ENCODE data around the gene FBRS. TPM values are rescaled to one million over a fixed set of nuclear protein-coding genes. Genes with fewer than 3 reads are reported as not detected.

FBRS gene
- total and polyA plus RNA-seq, 8 donors = 52.1 to 80.8 (median 62.7) TPM

- no peak overlapping the region for H3K27ac ChIP-seq
- intact Hi-C loops (cut with DNase I) = no loop called here
- ATAC-seq (no peak), DNase-seq (no peak)
- H3K36me3 ChIP-seq = no peaks in the 10 kb centered on the region
- no peak overlapping the region for H3K4me3 ChIP-seq
- H3K4me1 ChIP-seq = no peaks in the 10 kb centered on the region
- TF ChIP-seq CTCF (IDR thresholded peaks at IDR 0.05) = no peak
- no peaks in the 10 kb centered on the region for H3K9me3 ChIP-seq
- H3K27me3 ChIP-seq = no peaks in the 10 kb centered on the region
These were observed 19.8 kb downstream of the FBRS start for GRCh38 chr16:30677931-30678585.

GRCh38 chr16:30678586-30678970 lies 20.3 kb downstream of the FBRS start:
- Histone ChIP-seq H3K27me3 (no peaks in the 10 kb centered on the region), H3K36me3 (no peaks in the 10 kb centered on the region), H3K4me3 (no peak overlapping the region), H3K27ac (no peak overlapping the region), H3K4me1 (no peaks in the 10 kb centered on the region), H3K9me3 (no peaks in the 10 kb centered on the region)
- ATAC-seq (no peak), DNase-seq (no peak)
- intact Hi-C loops (cut with DNase I) = no loop called here
- TF ChIP-seq CTCF (IDR thresholded peaks at IDR 0.05) = no peak

- TF ChIP-seq CTCF (IDR thresholded peaks at IDR 0.05) = no peak
- no peak for ATAC-seq
- intact Hi-C loops (cut with DNase I) = no loop called here
- Histone ChIP-seq H3K9me3 (no peaks in the 10 kb centered on the region), H3K4me1 (no peaks in the 10 kb centered on the region), H3K27ac (no peak overlapping the region), H3K4me3 (no peak overlapping the region), H3K27me3 (no peaks in the 10 kb centered on the region), H3K36me3 (no peaks in the 10 kb centered on the region)
- DNase-seq = no peak
These were observed 22.1 kb downstream of the FBRS start for GRCh38 chr16:30680326-30680725.

GRCh38 chr16:30688701-30689100 lies 30.5 kb downstream of the FBRS start:
- Histone ChIP-seq H3K27me3 (no peaks in the 10 kb centered on the region), H3K27ac (no peak overlapping the region), H3K4me1 (peaks cover 0 to 10% of the 10 kb centered on the region in 2 donors), H3K4me3 (no peak overlapping the region), H3K36me3 (no peaks in the 10 kb centered on the region), H3K9me3 (no peaks in the 10 kb centered on the region)
- ATAC-seq (peak; percentile 37), DNase-seq (peak in 1 of 4 donors; percentile 13)
- TF ChIP-seq CTCF (IDR thresholded peaks at IDR 0.05) = no peak
- intact Hi-C loops (cut with DNase I) = no loop called here

- DNase-seq (no peak), ATAC-seq (no peak)
- H3K4me1 ChIP-seq = peaks cover 0 to 18% of the 10 kb centered on the region in 2 donors
- H3K9me3 ChIP-seq = no peaks in the 10 kb centered on the region
- no peaks in the 10 kb centered on the region for H3K27me3 ChIP-seq
- H3K27ac ChIP-seq = no peak overlapping the region
- intact Hi-C loops (cut with DNase I) = no loop called here
- no peaks in the 10 kb centered on the region for H3K36me3 ChIP-seq
- no peak overlapping the region for H3K4me3 ChIP-seq
- no peak for TF ChIP-seq CTCF (IDR thresholded peaks at IDR 0.05)
These were observed 33.7 kb downstream of the FBRS start for GRCh38 chr16:30691907-30692306.

All from left lung (tissue), 10 donors.